ENCODE results near the gene ACTL6A.

- TF ChIP-seq ZNF274 (IDR thresholded peaks at IDR 0.05; ENCODE audit: low read depth, low read length) (no peak), YY1 (IDR thresholded peaks at IDR 0.05; ENCODE audit: insufficient read depth, insufficient read length) (no peak)
These were observed 59.3 kb downstream of the ACTL6A start for GRCh38 chr3:179622023-179622422.
